Dendritic cell treated with granulocyte-macrophage colony-stimulating factor and Interleukin-4, amounts not matched to agents 40 ng/mL and 50 ng/mL, for 4 days (primary cell): Measurements from ENCODE around the gene BAG3.

ENCODE experiments used
- H3K27ac Mint-ChIP-seq: one replicate; pipeline ENCODE4 v1.8.0; 2022; ENCODE audit warnings: mild to moderate bottlenecking, mixed read lengths
- H3K27me3 Mint-ChIP-seq: one replicate; pipeline ENCODE4 v1.8.0; 2022; ENCODE audit warnings: mild to moderate bottlenecking, mixed read lengths
- H3K36me3 Mint-ChIP-seq: one replicate; pipeline ENCODE4 v1.8.0; 2022; ENCODE audit warnings: low read depth, mixed read lengths
- H3K4me1 Mint-ChIP-seq: one replicate; pipeline ENCODE4 v1.8.0; 2022; ENCODE audit warnings: low read depth, mixed read lengths
- H3K4me3 Mint-ChIP-seq: one replicate; pipeline ENCODE4 v1.8.0; 2022; ENCODE audit warnings: mild to moderate bottlenecking, moderate library complexity, mixed read lengths
- H3K9me3 Mint-ChIP-seq: one replicate; pipeline ENCODE4 v1.8.0; 2022; ENCODE audit warnings: mixed read lengths
- intact Hi-C: fragments of 100-400 bp; cut with micrococcal nuclease; formaldehyde crosslinking; loops from one replicate; pipeline ENCODE4 v1.15.0; 2022

BAG3 gene

DNA sequence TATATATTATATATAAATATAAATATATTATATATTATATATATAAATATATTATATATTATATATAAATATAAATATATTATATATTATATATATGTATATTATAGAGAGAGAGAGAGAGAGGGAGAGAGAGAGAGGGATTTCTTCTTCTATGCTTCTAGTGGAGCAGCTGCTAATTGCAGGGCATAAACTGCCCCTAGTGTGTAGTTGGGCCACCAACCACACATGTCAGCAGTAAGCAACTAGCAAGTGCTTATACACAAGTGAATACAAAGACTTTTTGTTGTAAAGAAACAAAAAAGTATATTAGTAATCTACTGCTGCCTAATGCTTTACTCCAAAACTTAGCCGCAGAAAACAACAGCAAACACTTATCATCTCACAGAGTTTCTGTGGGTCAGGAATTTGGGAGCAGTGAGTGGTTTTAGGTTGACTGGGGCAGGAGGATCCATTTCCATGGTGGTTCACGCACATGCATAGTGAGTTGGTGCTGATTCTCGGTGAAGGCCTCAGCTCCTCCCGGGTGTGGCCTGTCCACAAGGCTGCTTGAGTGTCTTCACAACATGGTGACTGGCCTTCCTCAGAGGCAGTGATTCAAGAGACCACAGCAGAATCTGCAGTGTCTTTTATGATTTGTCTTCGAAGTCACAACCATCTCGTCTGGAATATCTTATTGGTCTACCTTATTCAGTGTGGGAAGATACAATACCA, 25.5 kb upstream of the BAG3 start:
- peaks cover 6% of the 10 kb centered on the region for H3K4me1 Mint-ChIP-seq
- intact Hi-C loops, result no loop called here
- no peaks in the 10 kb centered on the region for H3K36me3 Mint-ChIP-seq
- H3K4me3 Mint-ChIP-seq, result no peak overlapping the region
- no peaks in the 10 kb centered on the region for H3K27me3 Mint-ChIP-seq
- peaks cover 7% of the 10 kb centered on the region for H3K9me3 Mint-ChIP-seq
- no peak overlapping the region for H3K27ac Mint-ChIP-seq

DNA sequence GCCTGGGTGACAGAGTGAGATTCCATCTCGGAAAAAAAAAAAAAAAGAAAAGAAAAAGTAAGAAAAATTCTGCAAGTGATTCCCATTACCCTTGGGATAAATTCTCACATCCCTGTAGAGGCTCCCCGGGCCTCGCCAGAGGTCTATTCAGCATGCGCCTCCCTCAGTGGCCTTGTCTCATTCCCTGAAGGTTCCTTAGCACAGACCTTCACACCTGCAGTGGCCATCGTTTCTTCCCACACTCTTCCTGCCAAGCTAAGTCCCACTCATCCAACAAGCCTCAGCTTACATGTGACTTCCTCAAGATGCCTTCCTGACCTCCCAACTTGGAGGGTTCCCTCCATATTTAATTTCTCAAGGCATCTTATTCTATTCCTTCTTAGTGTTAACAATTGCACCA, 20.9 kb upstream of the BAG3 start:
- no peaks in the 10 kb centered on the region for H3K36me3 Mint-ChIP-seq
- no peak overlapping the region for H3K27ac Mint-ChIP-seq
- no peaks in the 10 kb centered on the region for H3K27me3 Mint-ChIP-seq
- peaks cover 6% of the 10 kb centered on the region for H3K4me1 Mint-ChIP-seq
- H3K4me3 Mint-ChIP-seq, result no peak overlapping the region
- intact Hi-C loops, result no loop called here
- H3K9me3 Mint-ChIP-seq, result peaks cover 7% of the 10 kb centered on the region

DNA sequence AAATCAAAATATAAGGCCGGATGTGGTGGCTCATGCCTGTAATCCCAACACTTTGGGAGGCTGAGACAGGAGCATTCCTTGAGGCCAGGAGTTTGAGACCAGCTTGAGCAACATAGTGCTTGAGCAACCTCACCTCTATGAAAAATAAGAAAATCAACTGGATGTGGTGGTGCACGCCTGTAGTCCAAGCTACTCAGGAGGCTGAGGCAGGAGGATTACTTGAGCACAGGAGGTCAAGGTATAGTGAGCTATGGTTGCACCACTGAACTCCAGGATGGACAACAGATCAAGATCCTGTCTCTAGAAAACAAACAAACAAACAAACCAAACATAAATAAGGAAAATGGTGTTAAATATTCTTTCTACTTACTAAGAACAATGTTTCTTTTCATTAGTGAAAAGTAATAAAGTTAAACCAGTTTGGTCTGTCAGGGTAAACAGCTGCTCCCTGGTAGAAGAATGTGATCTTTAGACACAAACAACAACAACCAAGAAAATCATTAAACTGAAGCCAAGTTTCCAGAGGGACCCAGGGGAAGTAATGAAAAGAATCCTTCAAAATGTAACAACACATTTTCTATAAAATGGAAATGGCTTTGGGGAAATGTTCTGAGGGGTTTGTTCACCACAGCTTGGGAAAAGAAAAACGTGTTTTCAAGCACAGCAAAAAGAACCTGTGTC, 17.5 kb upstream of the BAG3 start:
- Mint-ChIP-seq H3K4me3 (no peak overlapping the region), H3K4me1 (no peaks in the 10 kb centered on the region), H3K9me3 (no peaks in the 10 kb centered on the region), H3K27ac (no peak overlapping the region), H3K36me3 (no peaks in the 10 kb centered on the region), H3K27me3 (peaks cover 2% of the 10 kb centered on the region)
- intact Hi-C loops, result no loop called here

DNA sequence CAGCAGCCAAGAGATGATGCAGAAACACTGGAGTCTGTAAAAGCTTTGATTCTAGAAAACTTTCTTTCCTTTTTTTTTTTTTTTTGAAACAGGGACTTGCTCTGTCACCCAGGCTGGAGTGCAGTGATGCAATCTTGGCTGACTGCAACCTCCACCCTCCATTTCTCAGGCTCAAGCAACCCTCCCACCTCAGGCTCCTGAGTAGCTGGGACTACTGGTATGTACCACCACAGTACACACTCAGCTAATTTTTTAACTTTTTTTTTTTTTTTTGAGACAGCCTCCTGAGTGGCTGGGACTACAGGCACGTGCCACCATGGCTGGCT, 17.0 kb upstream of the BAG3 start:
- intact Hi-C loops, result no loop called here
- H3K27ac Mint-ChIP-seq, result no peak overlapping the region
- H3K36me3 Mint-ChIP-seq, result no peaks in the 10 kb centered on the region
- peaks cover under 1% of the 10 kb centered on the region for H3K4me1 Mint-ChIP-seq
- H3K4me3 Mint-ChIP-seq, result no peak overlapping the region
- peaks cover 2% of the 10 kb centered on the region for H3K27me3 Mint-ChIP-seq
- no peaks in the 10 kb centered on the region for H3K9me3 Mint-ChIP-seq

DNA sequence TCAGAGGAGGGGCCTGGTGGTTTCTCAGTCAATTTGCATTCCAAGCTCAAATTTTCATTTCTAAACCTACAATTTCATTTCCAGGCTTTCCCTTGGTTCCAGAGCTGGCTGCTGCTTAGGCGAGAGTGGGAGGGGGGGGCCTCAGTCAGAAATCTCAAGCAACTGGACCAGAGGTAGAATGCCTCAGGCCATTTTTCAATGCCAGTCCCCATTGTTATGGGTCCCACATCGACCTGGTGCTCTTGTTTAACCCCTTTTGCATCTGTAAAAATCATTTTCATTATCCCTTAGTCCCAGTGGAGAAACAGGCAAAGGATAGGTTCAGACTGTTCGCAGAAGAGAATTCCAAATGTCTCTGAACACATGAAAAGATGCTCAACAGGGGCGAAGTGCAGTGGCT, 13.5 kb upstream of the BAG3 start:
- Mint-ChIP-seq H3K36me3 (no peaks in the 10 kb centered on the region), H3K27ac (no peak overlapping the region), H3K4me1 (peaks cover 9% of the 10 kb centered on the region), H3K4me3 (no peak overlapping the region), H3K9me3 (no peaks in the 10 kb centered on the region), H3K27me3 (peaks cover 4% of the 10 kb centered on the region)
- intact Hi-C loops, result no loop called here

DNA sequence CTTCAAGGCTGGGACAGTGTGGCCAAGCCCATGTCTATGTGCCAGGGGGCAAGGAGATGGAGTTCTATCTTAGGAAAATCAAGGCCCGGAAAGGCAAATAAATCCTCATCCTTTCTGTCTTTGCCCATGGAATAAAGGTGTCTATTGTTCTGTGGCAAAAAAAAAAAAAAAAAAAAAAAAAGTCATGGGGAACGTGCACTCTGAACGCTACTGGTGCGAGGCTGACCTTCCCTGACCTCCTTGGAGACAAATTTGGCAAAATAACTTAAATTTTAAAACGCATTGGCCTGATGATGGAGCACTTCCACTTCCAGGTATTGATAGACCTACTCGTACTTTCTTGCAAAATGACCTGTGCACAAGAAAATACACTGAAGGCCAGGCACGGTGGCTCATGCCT, 12.2 kb upstream of the BAG3 start:
- Mint-ChIP-seq H3K27me3 (peaks cover 4% of the 10 kb centered on the region), H3K9me3 (peaks cover 9% of the 10 kb centered on the region), H3K36me3 (no peaks in the 10 kb centered on the region), H3K27ac (no peak overlapping the region), H3K4me1 (peaks cover 9% of the 10 kb centered on the region), H3K4me3 (no peak overlapping the region)
- intact Hi-C loops, result no loop called here

DNA sequence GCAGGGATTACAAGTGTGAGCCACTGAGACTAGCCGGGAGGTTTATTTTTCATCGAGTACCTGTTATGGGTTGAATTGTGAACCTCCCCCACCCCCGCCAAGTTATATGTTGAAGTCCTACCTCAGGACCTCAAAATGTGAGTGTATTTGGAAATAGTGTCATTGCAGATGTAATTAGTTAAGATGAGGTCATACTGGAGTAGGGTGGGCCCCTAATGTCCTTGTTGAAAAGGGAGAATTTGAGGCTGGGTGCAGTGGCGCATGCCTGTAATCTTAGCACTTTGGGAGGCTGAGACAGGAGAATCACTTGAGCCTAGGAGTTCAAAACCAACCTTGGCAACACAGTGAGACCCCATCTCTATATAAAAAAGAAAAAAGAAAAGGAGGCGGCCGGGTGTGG, 10.8 kb upstream of the BAG3 start:
- Mint-ChIP-seq H3K4me1 (peaks cover 9% of the 10 kb centered on the region), H3K27me3 (peaks cover 4% of the 10 kb centered on the region), H3K27ac (no peak overlapping the region), H3K36me3 (no peaks in the 10 kb centered on the region), H3K9me3 (peaks cover 19% of the 10 kb centered on the region), H3K4me3 (no peak overlapping the region)
- intact Hi-C loops, result no loop called here

DNA sequence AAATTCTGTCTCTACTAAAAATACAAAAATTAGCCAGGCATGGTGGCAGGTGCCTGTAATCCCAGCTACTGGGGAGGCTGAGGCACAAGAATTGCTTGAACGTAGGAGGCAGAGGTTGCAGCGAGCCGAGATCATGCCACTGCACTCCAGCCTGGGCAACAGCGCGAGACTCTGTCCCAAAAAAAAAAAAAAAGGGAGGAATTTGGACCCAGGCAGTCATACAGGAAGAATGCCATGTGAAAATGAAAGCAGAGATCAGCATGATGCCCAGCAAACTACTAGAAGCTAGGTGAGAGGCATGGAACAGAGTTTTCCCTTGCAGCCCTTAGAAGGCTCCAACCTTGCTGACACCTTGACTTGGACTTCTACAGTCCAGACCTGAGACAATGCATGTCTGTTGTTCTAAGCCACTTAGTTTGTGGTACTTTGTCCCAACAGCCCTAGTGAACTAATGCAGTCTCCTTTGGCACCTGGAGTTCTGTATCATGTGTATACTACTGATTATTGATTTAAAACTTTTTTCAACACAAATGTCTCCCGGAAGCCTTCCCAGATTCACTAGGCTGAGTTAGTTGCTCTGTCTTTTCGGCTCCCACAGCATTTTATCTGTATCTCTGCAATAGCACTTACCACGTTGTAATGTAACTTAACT, 10.2 kb upstream of the BAG3 start:
- Mint-ChIP-seq H3K36me3 (no peaks in the 10 kb centered on the region), H3K27me3 (peaks cover 4% of the 10 kb centered on the region), H3K4me1 (peaks cover 9% of the 10 kb centered on the region), H3K27ac (no peak overlapping the region), H3K9me3 (peaks cover 24% of the 10 kb centered on the region), H3K4me3 (no peak overlapping the region)
- intact Hi-C loops, result no loop called here

DNA sequence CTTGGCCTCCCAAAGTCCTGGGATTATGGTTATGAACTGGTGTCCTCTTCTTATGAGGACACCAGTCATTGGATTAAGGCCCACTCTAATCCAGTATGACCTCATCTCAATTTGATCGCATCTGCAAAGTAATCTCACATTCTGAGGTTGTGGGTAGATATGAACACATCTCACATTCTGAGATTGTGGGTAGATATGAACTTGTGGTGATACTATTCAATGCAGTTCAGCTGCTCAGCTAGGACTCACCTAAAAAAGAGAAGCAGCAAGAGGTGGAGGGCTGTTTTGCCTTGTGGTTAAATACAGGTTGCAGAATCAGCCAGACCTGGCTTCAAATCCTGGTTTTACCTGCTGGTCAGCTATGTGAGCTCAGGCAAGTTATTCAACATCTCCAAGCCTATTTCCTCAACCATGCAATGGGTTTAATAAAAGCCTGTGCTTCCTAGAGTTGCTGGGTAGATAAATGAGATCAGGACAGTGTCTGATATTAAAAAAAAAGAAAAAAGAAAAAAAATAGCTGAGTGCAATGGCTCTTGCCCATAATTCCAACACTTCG, 8.5 kb upstream of the BAG3 start:
- H3K36me3 Mint-ChIP-seq, result no peaks in the 10 kb centered on the region
- intact Hi-C loops, result no loop called here
- H3K27ac Mint-ChIP-seq, result no peak overlapping the region
- H3K27me3 Mint-ChIP-seq, result peaks cover 4% of the 10 kb centered on the region
- H3K4me3 Mint-ChIP-seq, result no peak overlapping the region
- peaks cover 9% of the 10 kb centered on the region for H3K4me1 Mint-ChIP-seq
- peaks cover 31% of the 10 kb centered on the region for H3K9me3 Mint-ChIP-seq

DNA sequence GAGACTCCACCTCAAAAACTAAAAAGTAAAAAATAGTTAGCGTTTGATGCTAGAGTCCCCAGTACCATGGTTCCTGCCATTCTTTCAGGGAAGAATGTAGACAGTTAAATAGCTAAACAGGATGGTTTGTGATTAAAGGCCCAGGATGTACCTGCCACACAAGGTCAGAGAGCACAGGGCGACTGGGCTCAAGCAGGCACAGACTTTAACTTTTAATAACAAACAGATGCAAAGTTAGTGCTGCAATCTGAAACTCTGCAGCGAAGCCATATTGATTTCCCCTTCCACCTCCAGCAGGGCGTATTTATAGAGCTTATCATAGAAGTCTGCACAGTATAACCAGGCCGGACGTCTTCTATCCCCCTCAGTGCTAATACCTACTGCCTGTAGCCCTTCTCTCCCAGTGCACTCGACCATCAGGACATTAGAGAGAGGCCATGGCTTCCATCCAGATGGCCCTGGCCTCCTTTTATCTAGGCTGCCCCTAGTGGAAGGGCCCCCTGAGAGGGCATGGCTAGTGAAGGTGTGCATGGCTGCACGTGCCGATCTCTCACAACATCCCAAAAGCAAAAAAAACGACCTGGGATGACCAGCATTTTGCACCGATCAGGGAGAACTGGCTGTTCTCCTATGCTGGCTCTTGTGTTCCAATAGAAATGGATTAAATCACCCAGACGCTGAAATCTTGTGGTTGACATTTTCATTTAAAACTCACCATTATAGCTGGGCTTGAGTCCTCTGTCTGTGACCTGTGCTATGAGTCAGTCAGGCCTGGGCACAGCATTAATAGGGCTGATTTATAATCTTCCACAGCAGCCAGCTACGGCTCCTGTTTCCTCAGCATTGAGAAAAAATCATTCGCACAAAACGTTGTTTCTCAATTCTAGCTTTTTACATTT, 7.6 kb upstream of the BAG3 start:
- Mint-ChIP-seq H3K27me3 (peaks cover 2% of the 10 kb centered on the region), H3K4me3 (no peak overlapping the region), H3K36me3 (no peaks in the 10 kb centered on the region), H3K9me3 (peaks cover 31% of the 10 kb centered on the region), H3K4me1 (peaks cover 9% of the 10 kb centered on the region), H3K27ac (no peak overlapping the region)
- intact Hi-C loops, result no loop called here

DNA sequence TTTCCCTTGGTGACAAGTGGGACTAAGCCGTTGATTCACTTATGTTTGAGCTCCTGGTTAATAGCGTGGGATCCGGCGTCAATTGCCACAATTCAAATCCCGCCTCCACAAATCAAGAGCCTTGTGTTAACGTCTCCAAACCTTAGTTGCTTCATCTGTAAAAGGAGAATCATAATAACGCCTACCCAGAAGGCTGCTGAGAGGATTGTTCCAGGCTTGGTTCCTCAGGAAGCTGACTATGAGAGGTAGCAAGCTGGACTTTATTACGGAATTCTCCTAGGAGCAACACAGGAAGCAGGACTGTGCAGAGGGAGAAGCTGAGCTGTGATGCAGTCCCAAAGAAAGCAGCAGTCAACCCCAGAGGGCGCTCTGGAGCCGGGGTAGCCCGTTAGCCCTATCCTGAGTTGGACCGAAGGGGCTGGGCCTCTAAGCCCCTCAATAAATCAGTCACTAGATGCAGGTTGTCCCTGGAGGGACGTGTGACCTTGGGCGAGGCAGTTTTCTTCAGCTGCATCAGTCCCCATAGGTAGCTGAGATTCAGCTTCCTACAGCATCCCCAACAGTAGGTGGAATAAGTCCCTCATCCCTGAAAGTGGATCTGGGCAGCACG, 6.9 kb upstream of the BAG3 start:
- H3K4me3 Mint-ChIP-seq, result no peak overlapping the region
- peaks cover 7% of the 10 kb centered on the region for H3K4me1 Mint-ChIP-seq
- no peak overlapping the region for H3K27ac Mint-ChIP-seq
- intact Hi-C loops, result no loop called here
- H3K9me3 Mint-ChIP-seq, result peaks cover 31% of the 10 kb centered on the region
- H3K36me3 Mint-ChIP-seq, result no peaks in the 10 kb centered on the region
- H3K27me3 Mint-ChIP-seq, result peaks cover 2% of the 10 kb centered on the region

DNA sequence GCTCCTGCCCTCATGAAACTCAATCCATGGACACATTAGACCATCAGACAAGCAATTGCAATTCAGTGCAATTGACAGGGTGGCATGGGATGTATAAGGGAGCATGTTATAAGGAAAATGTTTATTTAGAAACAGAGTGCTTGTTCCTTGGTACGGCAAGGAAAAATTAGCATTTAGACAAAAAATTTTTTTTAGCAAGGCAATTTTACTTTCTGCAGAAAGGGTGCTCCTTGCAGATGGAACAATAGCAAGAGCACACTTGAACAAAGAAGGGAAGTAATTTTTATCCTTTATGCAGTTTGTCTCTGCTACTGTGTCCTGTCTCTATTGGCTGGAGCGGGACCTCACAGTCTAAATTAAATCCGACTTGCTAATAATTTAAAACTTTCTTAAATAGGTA, 6.2 kb upstream of the BAG3 start:
- Mint-ChIP-seq H3K27me3 (peaks cover 8% of the 10 kb centered on the region), H3K4me1 (peaks cover 6% of the 10 kb centered on the region), H3K36me3 (no peaks in the 10 kb centered on the region), H3K4me3 (no peak overlapping the region), H3K27ac (no peak overlapping the region), H3K9me3 (peaks cover 31% of the 10 kb centered on the region)
- intact Hi-C loops, result no loop called here

DNA sequence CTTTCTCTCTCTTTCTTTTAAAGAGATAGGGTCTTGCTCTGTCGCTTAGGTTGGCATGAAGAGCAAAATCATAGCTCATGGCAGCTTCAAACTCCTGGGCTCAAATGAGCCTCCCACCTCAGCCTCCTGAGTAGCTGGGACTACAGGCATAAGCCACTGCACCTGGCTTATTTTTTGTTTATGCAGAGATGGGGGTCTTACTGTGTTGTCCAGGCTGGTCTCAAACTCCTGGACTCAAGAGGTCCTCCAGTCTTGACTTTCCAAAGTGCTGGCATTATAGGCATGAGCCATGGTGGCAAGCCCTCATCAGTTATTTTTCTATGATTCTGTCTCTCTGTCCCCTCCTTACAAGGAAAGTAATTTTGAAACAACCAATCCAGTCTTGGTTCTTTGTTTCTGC, 1.1 kb upstream of the BAG3 start:
- Mint-ChIP-seq H3K27me3 (peaks cover 19% of the 10 kb centered on the region), H3K4me1 (peaks cover 35% of the 10 kb centered on the region), H3K36me3 (peaks cover 6% of the 10 kb centered on the region), H3K9me3 (peaks cover 13% of the 10 kb centered on the region), H3K4me3 (no peak overlapping the region), H3K27ac (no peak overlapping the region)
- intact Hi-C loops, result loop anchor here (5.0 kb wide), 1 partner anchor 53 kb away; the partner anchor contains the start of gene TIAL1
